OCI-LY1 (cell line): ENCODE measurements around the gene SH2B2.

Source experiments
- H2AFZ ChIP-seq: fragments of 200-600 bp; sonication (generic), shearing (Covaris generic); 2 replicates; pipeline ENCODE4 v1.6.0; 2014; ENCODE audit warnings: antibody characterized with exemption, mild to moderate bottlenecking, low read length
- H3F3A ChIP-seq: fragments of 200-600 bp; sonication (generic), shearing (Covaris generic); 2 replicates; pipeline ENCODE4 v1.6.0; 2014; ENCODE audit warnings: mild to moderate bottlenecking, antibody characterized with exemption, low read length, moderate library complexity; ENCODE audit not compliant: insufficient read depth
- H3K27ac ChIP-seq: fragments of 200-600 bp; sonication (generic); 2 replicates; pipeline ENCODE4 v1.5.1; 2014; ENCODE audit warnings: low read length, mixed run types, mild to moderate bottlenecking, low read depth; ENCODE audit not compliant: poor library complexity, severe bottlenecking
- H3K27me3 ChIP-seq: fragments of 200-600 bp; sonication (generic); 2 replicates; pipeline ENCODE4 v1.6.0; 2014; ENCODE audit warnings: antibody characterized with exemption, mild to moderate bottlenecking, low read length, moderate library complexity; ENCODE audit not compliant: insufficient read depth
- H3K36me3 ChIP-seq: fragments of 200-600 bp; sonication (generic); 2 replicates; pipeline ENCODE4 v1.6.1; 2014; ENCODE audit warnings: mild to moderate bottlenecking, antibody characterized with exemption, low read length, moderate library complexity, mixed read lengths; ENCODE audit not compliant: insufficient read depth
- H3K4me1 ChIP-seq: fragments of 200-600 bp; sonication (generic); 2 replicates; pipeline ENCODE4 v1.5.1; 2014; ENCODE audit warnings: mild to moderate bottlenecking, low read length, moderate library complexity; ENCODE audit not compliant: insufficient read depth, severe bottlenecking
- H3K4me2 ChIP-seq: fragments of 200-600 bp; sonication (generic), shearing (Covaris generic); 2 replicates; pipeline ENCODE4 v1.6.1; 2014; ENCODE audit warnings: low read length
- H3K4me3 ChIP-seq: fragments of 200-600 bp; sonication (generic); 2 replicates; pipeline ENCODE4 v1.5.1; 2014; ENCODE audit warnings: low read length, low read depth, mild to moderate bottlenecking, mixed read lengths; ENCODE audit not compliant: poor library complexity, severe bottlenecking
- H3K79me2 ChIP-seq: fragments of 200-600 bp; shearing (Covaris generic); 2 replicates; pipeline ENCODE4 v1.6.1; 2016; ENCODE audit warnings: mixed run types, low read length, mixed read lengths; ENCODE audit not compliant: insufficient read depth
- H3K9ac ChIP-seq: fragments of 200-600 bp; sonication (generic), shearing (Covaris generic); 2 replicates; pipeline ENCODE4 v1.6.1; 2014; ENCODE audit warnings: mild to moderate bottlenecking, low read length, mixed read lengths
- H3K9me2 ChIP-seq: fragments of 200-600 bp; sonication (generic), shearing (Covaris generic); 2 replicates; pipeline ENCODE4 v1.6.1; 2014; ENCODE audit warnings: low read depth, mild to moderate bottlenecking, low read length, mixed read lengths
- H3K9me3 ChIP-seq: fragments of 200-600 bp; shearing (Covaris generic); 2 replicates; pipeline ENCODE4 v1.6.1; 2014; ENCODE audit warnings: low read length, mixed read lengths
- H4K20me1 ChIP-seq: fragments of 200-600 bp; sonication (generic), shearing (Covaris generic); 2 replicates; pipeline ENCODE4 v1.6.0; 2016; ENCODE audit warnings: mild to moderate bottlenecking, low read length; ENCODE audit not compliant: insufficient read depth
- CTCF ChIP-seq: fragments of 200-600 bp; sonication (generic), shearing (Covaris generic); IDR thresholded peaks from 2 replicates; pipeline ENCODE4 v1.5.1; 2017; ENCODE audit warnings: mild to moderate bottlenecking, antibody characterized with exemption, low read length, moderate library complexity, mixed read lengths
- EZH2 ChIP-seq: fragments of 200-600 bp; sonication (generic), shearing (Covaris generic); IDR thresholded peaks from 2 replicates; pipeline ENCODE4 v1.8.0; 2017; ENCODE audit warnings: borderline replicate concordance, mixed run types, mild to moderate bottlenecking, antibody characterized with exemption, low read length, moderate library complexity, mixed read lengths

Gene SH2B2

GRCh38 chr7:102266541-102266940, 20.1 kb upstream of the SH2B2 start:
- no peak overlapping the region for H3K4me2 ChIP-seq
- no peaks in the 10 kb centered on the region for H3K4me1 ChIP-seq
- H3K27me3 ChIP-seq: no peaks in the 10 kb centered on the region; the same call in 1 of the 2 replicates
- no peak for TF ChIP-seq CTCF
- no peak for TF ChIP-seq EZH2
- H3F3A ChIP-seq: no peaks in the 10 kb centered on the region
- no peak overlapping the region for H3K27ac ChIP-seq
- no peaks in the 10 kb centered on the region for H3K79me2 ChIP-seq
- H3K9ac ChIP-seq: no peak overlapping the region
- H4K20me1 ChIP-seq: no peaks in the 10 kb centered on the region
- H3K36me3 ChIP-seq: no peaks in the 10 kb centered on the region; the same call in 1 of the 2 replicates
- no peaks in the 10 kb centered on the region for H3K9me3 ChIP-seq
- no peak overlapping the region for H3K4me3 ChIP-seq
- H2AFZ ChIP-seq: no peak overlapping the region
- no peaks in the 10 kb centered on the region for H3K9me2 ChIP-seq

GRCh38 chr7:102268635-102269034, 18.0 kb upstream of the SH2B2 start:
- Histone ChIP-seq H3K4me3 (no peak overlapping the region), H3F3A (no peaks in the 10 kb centered on the region), H4K20me1 (no peaks in the 10 kb centered on the region), H3K79me2 (no peaks in the 10 kb centered on the region), H3K4me1 (peaks cover 10% of the 10 kb centered on the region), H3K27ac (no peak overlapping the region), H3K9me3 (no peaks in the 10 kb centered on the region), H2AFZ (no peak overlapping the region), H3K9me2 (no peaks in the 10 kb centered on the region), H3K9ac (no peak overlapping the region), H3K27me3 (no peaks in the 10 kb centered on the region; the same call in 1 of the 2 replicates), H3K36me3 (no peaks in the 10 kb centered on the region; the same call in 1 of the 2 replicates), H3K4me2 (no peak overlapping the region)
- TF ChIP-seq CTCF: no peak
- TF ChIP-seq EZH2: no peak

GRCh38 chr7:102270178-102270887, 16.3 kb upstream of the SH2B2 start:
- Histone ChIP-seq H3K79me2 (no peaks in the 10 kb centered on the region), H3K27ac (no peak overlapping the region)
- TF ChIP-seq EZH2: no peak
- TF ChIP-seq CTCF: no peak

More at GRCh38 chr7:102270178-102270887, 16.3 kb upstream of the SH2B2 start:
- H2AFZ ChIP-seq: no peak overlapping the region
- H3K9me2 ChIP-seq: no peaks in the 10 kb centered on the region
- H3K9ac ChIP-seq: no peak overlapping the region
- no peak overlapping the region for H3K4me2 ChIP-seq
- H3K9me3 ChIP-seq: no peaks in the 10 kb centered on the region
- H3K36me3 ChIP-seq: no peaks in the 10 kb centered on the region; the same call in 1 of the 2 replicates
- H3K27me3 ChIP-seq: no peaks in the 10 kb centered on the region; the same call in 1 of the 2 replicates
- no peak overlapping the region for H3K4me3 ChIP-seq
- H3K4me1 ChIP-seq: peaks cover 18% of the 10 kb centered on the region
- no peaks in the 10 kb centered on the region for H4K20me1 ChIP-seq
- no peaks in the 10 kb centered on the region for H3F3A ChIP-seq
